Right lobe of liver (tissue), 6 donors: ENCODE results near the gene XNDC1N. TPM values are rescaled to one million over a fixed set of nuclear protein-coding genes. Genes with fewer than 3 reads are reported as not detected.

Source experiments
- ATAC-seq, 4 donors: fragments of 200-7000 bp; cut with Tn5 transposase; one replicate each; pipeline ENCODE4 v1.9.1; 2020; ENCODE audit warnings: mild to moderate bottlenecking in 4 of 4, moderate library complexity in 4 of 4
- DNase-seq, 3 donors: peaks; one replicate each; pipeline ENCODE4 v3.0.0-alpha.2; 2020
- H3K27ac ChIP-seq, 3 donors: fragments of 200-600 bp; one replicate each; pipeline ENCODE4 v1.8.0; 2022
- H3K27me3 ChIP-seq, 2 donors: fragments of 200-600 bp; one replicate each; pipeline ENCODE4 v1.8.0; 2022
- H3K36me3 ChIP-seq, 4 donors: fragments of 200-600 bp; sonication (generic) in 1 of 4; one replicate each; pipeline versions ENCODE4 v1.5.1 to v1.8.0; 2017 to 2022; ENCODE audit warnings: control low read depth in 1 of 4
- H3K4me1 ChIP-seq, 4 donors: fragments of 200-600 bp; sonication (generic) in 1 of 4; one replicate each; pipeline versions ENCODE4 v1.5.1 to v1.8.0; 2017 to 2022; ENCODE audit warnings: control low read depth in 1 of 4
- H3K4me3 ChIP-seq, 3 donors: fragments of 200-600 bp; one replicate each; pipeline ENCODE4 v1.8.0; 2022
- H3K9me3 ChIP-seq, 4 donors: fragments of 200-600 bp; sonication (generic) in 1 of 4; one replicate each; pipeline versions ENCODE4 v1.5.1 to v1.8.0; 2017 to 2022; ENCODE audit warnings: control low read depth in 1 of 4
- CTCF ChIP-seq, 4 donors: fragments of 200-600 bp in 3 of 4; fragments of 450-650 bp in 1 of 4; IDR thresholded peaks; one replicate each; pipeline versions ENCODE4 v1.5.1 to v1.8.0; 2016 to 2022; ENCODE audit warnings: antibody characterized with exemption in 4 of 4, mild to moderate bottlenecking in 2 of 4
- POLR2A ChIP-seq: fragments of 450-650 bp; IDR thresholded peaks from one replicate; pipeline ENCODE4 v1.6.1; 2017; ENCODE audit warnings: antibody characterized with exemption, mild to moderate bottlenecking
- WGBS: methylation state at CpG from one replicate; pipeline ENCODE4 v1.1.6; 2018; ENCODE audit warnings: low coverage, low lambda C conversion rate; ENCODE audit not compliant: insufficient coverage; ENCODE audit errors: missing lambda C conversion rate; 5-methylcytosine and 5-hydroxymethylcytosine counted together
- intact Hi-C, 2 donors: fragments of 100-400 bp; cut with DNase I; formaldehyde crosslinking; loops; one replicate each; pipeline versions ENCODE4 v1.11.2 to v1.14.1; 2022
- total RNA-seq, 6 experiments: library from RNA; depleted of rRNA in 2 of 6; stranded (reverse); fragments of >200 nt in 2 of 6; fragmentation: NEBNext Ultra II Directional in 3 of 6; extraction: Animal tissue kit (Norgen Biotek cat#: 25700) in 3 of 6; gene quantifications; one replicate each; pipeline versions ENCODE4 v1.1.0 to v1.2.4, GENCODE V29; 2016 to 2023
- donor health status: DM: no; HTN: yes; CAD: no.
- donor health status: DM: no; HTN: no; CAD: no.
- donor health status: DM: no; HTN: no; CAD: no.
- donor health status: DM: no; HTN: yes; CAD: no.
- donor health status: DM: no; HTN: yes; CAD: no.

XNDC1N gene
- total RNA-seq, 6 experiments from 2014 or later, result 0.74 to 4.1 (median 2.2) TPM

GRCh38 chr11:71936825-71937224 is 8.4 kb upstream of the XNDC1N start:
- ATAC-seq, result peak in 1 of 4 donors; percentile 33
- Histone ChIP-seq H3K36me3 (no peaks in the 10 kb centered on the region), H3K27ac (no peak overlapping the region), H3K9me3 (no peaks in the 10 kb centered on the region), H3K4me1 (peaks cover 0 to 44% (median 11%) of the 10 kb centered on the region in 4 donors), H3K27me3 (no peaks in the 10 kb centered on the region), H3K4me3 (no peak overlapping the region)
- intact Hi-C loops, result no loop called here
- TF ChIP-seq POLR2A (no peak), CTCF (IDR thresholded peaks at IDR 0.05) (no peak)
- 46% methylated on average over 5 of the region's 5 CpGs for WGBS
- DNase-seq, result no peak

- TF ChIP-seq CTCF (IDR thresholded peaks at IDR 0.05) (no peak), POLR2A (no peak)
- Histone ChIP-seq H3K9me3 (no peaks in the 10 kb centered on the region), H3K36me3 (no peaks in the 10 kb centered on the region), H3K4me3 (no peak overlapping the region), H3K4me1 (peaks cover 0 to 45% (median 11%) of the 10 kb centered on the region in 4 donors), H3K27me3 (no peaks in the 10 kb centered on the region), H3K27ac (no peak overlapping the region)
- DNase-seq, result no peak
- intact Hi-C loops, result no loop called here
- peak in 2 of 4 donors; percentile 36 to 56 for ATAC-seq
- 68% methylated on average over 4 of the region's 4 CpGs for WGBS
Observed at GRCh38 chr11:71935338-71935925, 7.0 kb upstream of the XNDC1N start.

GRCh38 chr11:71934213-71934612 is 5.8 kb upstream of the XNDC1N start:
- DNase-seq (no peak), ATAC-seq (no peak)
- TF ChIP-seq POLR2A (no peak), CTCF (IDR thresholded peaks at IDR 0.05) (no peak)
- peaks cover 0 to 54% (median 16%) of the 10 kb centered on the region in 4 donors for H3K4me1 ChIP-seq
- no peaks in the 10 kb centered on the region for H3K27me3 ChIP-seq
- intact Hi-C loops, result no loop called here
- H3K4me3 ChIP-seq, result no peak overlapping the region
- H3K36me3 ChIP-seq, result no peaks in the 10 kb centered on the region
- no peaks in the 10 kb centered on the region for H3K9me3 ChIP-seq
- no peak overlapping the region for H3K27ac ChIP-seq
- WGBS, result 51% methylated on average over 2 of the region's 2 CpGs

- Histone ChIP-seq H3K9me3 (no peaks in the 10 kb centered on the region), H3K4me1 (peaks cover 0 to 49% (median 14%) of the 10 kb centered on the region in 4 donors), H3K27ac (no peak overlapping the region), H3K4me3 (no peak overlapping the region), H3K36me3 (no peaks in the 10 kb centered on the region), H3K27me3 (no peaks in the 10 kb centered on the region)
- DNase-seq, result no peak
- TF ChIP-seq CTCF (IDR thresholded peaks at IDR 0.05) (no peak), POLR2A (no peak)
- no peak for ATAC-seq
- 85% methylated on average over 4 of the region's 4 CpGs for WGBS
- intact Hi-C loops, result no loop called here
Observed at GRCh38 chr11:71933141-71933933, 4.9 kb upstream of the XNDC1N start.
